PC-3 (cell line): ENCODE results near the gene FSIP1. TPM values are rescaled to one million over a fixed set of nuclear protein-coding genes. Genes with fewer than 3 reads are reported as not detected.

ENCODE experiments used
- ATAC-seq: fragments of 200-7000 bp; cut with Tn5 transposase; 2 replicates; pipeline ENCODE4 v1.9.1; 2020; ENCODE audit warnings: mild to moderate bottlenecking, moderate library complexity
- BruUV-seq: library from RNA; stranded (reverse); fragments of 400-500 nt; replicated peaks from 2 replicates; lab custom pipeline; 2021; lab: Mats Ljungman, UMichigan
- CTCF ChIA-PET: fragments of 300-600 bp; sonication (Branson Sonifier 250); formaldehyde crosslinking; loops from one replicate; lab custom pipeline; 2022; ENCODE audit warnings: antibody characterized with exemption; lab: Charles Lee
- POLR2A ChIA-PET: fragments of 300-600 bp; sonication (Branson Sonifier 250); formaldehyde crosslinking; loops from one replicate; lab custom pipeline; 2022; ENCODE audit warnings: antibody characterized with exemption; ENCODE audit not compliant: unreplicated experiment; lab: Charles Lee
- DNase-seq: peaks from one replicate; pipeline ENCODE4 v3.0.0-alpha.2; 2015
- H2AFZ ChIP-seq: fragments of 300-600 bp; sonication (generic); 2 replicates; pipeline ENCODE4 v1.6.0; 2016; ENCODE audit warnings: antibody characterized with exemption, low read length
- H3F3A ChIP-seq: fragments of 300-600 bp; sonication (generic); one replicate; pipeline ENCODE4 v1.6.0; 2017; ENCODE audit warnings: antibody characterized with exemption, low read length, control low read depth, mild to moderate bottlenecking; ENCODE audit not compliant: unreplicated experiment
- H3K27ac ChIP-seq: fragments of 300-600 bp; sonication (generic); 2 replicates; pipeline ENCODE4 v1.5.1; 2016; ENCODE audit warnings: mild to moderate bottlenecking, low read length
- H3K27me3 ChIP-seq: fragments of 300-600 bp; sonication (generic); 2 replicates; pipeline ENCODE4 v1.6.1; 2016; ENCODE audit warnings: low read length, mixed read lengths
- H3K36me3 ChIP-seq: fragments of 300-600 bp; sonication (generic); 2 replicates; pipeline ENCODE4 v1.6.1; 2016; ENCODE audit warnings: low read depth, mixed run types, low read length, mixed read lengths
- H3K4me1 ChIP-seq: fragments of 300-600 bp; sonication (generic); 2 replicates; pipeline ENCODE4 v1.5.1; 2016; ENCODE audit warnings: low read length; ENCODE audit not compliant: insufficient read depth
- H3K4me2 ChIP-seq: fragments of 300-600 bp; sonication (generic); 2 replicates; pipeline ENCODE4 v1.6.0; 2016; ENCODE audit warnings: low read length
- H3K4me3 ChIP-seq: fragments of 300-600 bp; sonication (generic); 2 replicates; pipeline ENCODE4 v1.5.1; 2016; ENCODE audit warnings: mild to moderate bottlenecking, low read length, mixed read lengths
- H3K79me2 ChIP-seq: fragments of 300-600 bp; sonication (generic); 2 replicates; pipeline ENCODE4 v1.6.1; 2017; ENCODE audit warnings: low read length, mixed read lengths
- H3K9ac ChIP-seq: fragments of 300-600 bp; sonication (generic); 2 replicates; pipeline ENCODE4 v1.6.0; 2016; ENCODE audit warnings: mild to moderate bottlenecking, low read length
- H3K9me2 ChIP-seq: fragments of 300-600 bp; sonication (generic); replicated peaks from 2 replicates; pipeline ENCODE4 v1.6.1; 2016; ENCODE audit warnings: mixed run types, low read length, mixed read lengths
- H3K9me3 ChIP-seq: fragments of 300-600 bp; sonication (generic); 2 replicates; pipeline ENCODE4 v1.6.1; 2016; ENCODE audit warnings: low read length, mixed read lengths
- H4K20me1 ChIP-seq: fragments of 300-600 bp; sonication (generic); 2 replicates; pipeline ENCODE4 v1.6.1; 2016; ENCODE audit warnings: low read length, mixed read lengths
- CTCF ChIP-seq: fragments of 300-600 bp; sonication (generic); conservative IDR thresholded peaks from 2 replicates; pipeline ENCODE4 v1.5.1; 2017; ENCODE audit warnings: antibody characterized with exemption, low read depth, mild to moderate bottlenecking, low read length
- EZH2 ChIP-seq: fragments of 300-600 bp; sonication (generic); IDR thresholded peaks from one replicate; pipeline ENCODE4 v1.6.1; 2017; ENCODE audit warnings: antibody characterized with exemption, mild to moderate bottlenecking, low read length; ENCODE audit not compliant: unreplicated experiment
- EZH2phosphoT487 ChIP-seq: fragments of 300-600 bp; sonication (generic); IDR thresholded peaks from 2 replicates; pipeline ENCODE4 v1.6.1; 2018; ENCODE audit warnings: mild to moderate bottlenecking, antibody characterized with exemption, low read length, borderline replicate concordance
- intact Hi-C: fragments of 100-400 bp; cut with micrococcal nuclease; formaldehyde crosslinking; loops from 2 replicates; pipeline ENCODE4 v1.9.0; 2023
- total RNA-seq: library from RNA; depleted of rRNA; stranded (reverse); fragments of >200 nt; gene quantifications from 2 replicates; pipeline ENCODE4 v1.2.3, GENCODE V29; 2014

The FSIP1 gene
- total RNA-seq, 1 experiment from 2014 or later: 0.07 TPM

GRCh38 chr15:39684233-39684632 is 98.4 kb downstream of the FSIP1 start:
- no peak for TF ChIP-seq CTCF
- no peak for TF ChIP-seq EZH2phosphoT487
- TF ChIP-seq EZH2: no peak
- Histone ChIP-seq H4K20me1 (no peaks in the 10 kb centered on the region), H2AFZ (no peak overlapping the region), H3K79me2 (no peaks in the 10 kb centered on the region), H3K9me2 (no peaks in the 10 kb centered on the region), H3K27me3 (no peaks in the 10 kb centered on the region), H3K27ac (no peak overlapping the region), H3K4me3 (no peak overlapping the region), H3F3A (no peaks in the 10 kb centered on the region), H3K4me1 (no peaks in the 10 kb centered on the region), H3K4me2 (no peak overlapping the region), H3K9me3 (no peaks in the 10 kb centered on the region), H3K36me3 (no peaks in the 10 kb centered on the region), H3K9ac (no peak overlapping the region)
- BruUV-seq: no TSS peak
- ChIA-PET CTCF (interaction anchor here (0.6 kb wide), 2 partner anchors 104 to 591 kb away, joined by 3 to 4 read pairs; no protein-coding TSS in a partner anchor), POLR2A (no interaction called here)
- intact Hi-C loops: no loop called here
- ATAC-seq: no peak
- no peak for DNase-seq

GRCh38 chr15:39682366-39682765 is 100.3 kb downstream of the FSIP1 start:
- CTCF ChIA-PET: no interaction called here
- TF ChIP-seq EZH2 (no peak), EZH2phosphoT487 (no peak), CTCF (no peak)
- no peaks in the 10 kb centered on the region for H3K9me3 ChIP-seq
- H3K27ac ChIP-seq: no peak overlapping the region
- no peak overlapping the region for H3K4me2 ChIP-seq
- no peaks in the 10 kb centered on the region for H3F3A ChIP-seq
- H3K9me2 ChIP-seq: no peaks in the 10 kb centered on the region
- H3K79me2 ChIP-seq: no peaks in the 10 kb centered on the region
- H3K27me3 ChIP-seq: no peaks in the 10 kb centered on the region
- H4K20me1 ChIP-seq: no peaks in the 10 kb centered on the region
- no peaks in the 10 kb centered on the region for H3K36me3 ChIP-seq
- intact Hi-C loops: no loop called here
- no peak overlapping the region for H2AFZ ChIP-seq
- no peak overlapping the region for H3K4me3 ChIP-seq
- H3K4me1 ChIP-seq: no peaks in the 10 kb centered on the region
- DNase-seq (no peak), ATAC-seq (no peak)
- H3K9ac ChIP-seq: no peak overlapping the region
- no TSS peak for BruUV-seq
- POLR2A ChIA-PET: interaction anchor here (0.5 kb wide), 1 partner anchor 101 kb away, joined by 7 read pairs; the partner anchor contains the start of gene THBS1

- Histone ChIP-seq H3K36me3 (no peaks in the 10 kb centered on the region), H3K4me1 (no peaks in the 10 kb centered on the region), H3K9ac (no peak overlapping the region), H3K4me2 (no peak overlapping the region), H3K27me3 (no peaks in the 10 kb centered on the region), H3K4me3 (no peak overlapping the region), H3F3A (no peaks in the 10 kb centered on the region), H3K79me2 (no peaks in the 10 kb centered on the region), H4K20me1 (no peaks in the 10 kb centered on the region), H2AFZ (no peak overlapping the region), H3K27ac (no peak overlapping the region), H3K9me3 (no peaks in the 10 kb centered on the region), H3K9me2 (no peaks in the 10 kb centered on the region)
- ChIA-PET CTCF (no interaction called here), POLR2A (no interaction called here)
- BruUV-seq: no TSS peak
- no peak for DNase-seq
- intact Hi-C loops: no loop called here
- ATAC-seq: no peak
- no peak for TF ChIP-seq EZH2
Measured at GRCh38 chr15:39680868-39681267, 101.8 kb downstream of the FSIP1 start.
